Activated CD4-positive, alpha-beta memory T cell treated with anti-CD3 and anti-CD28 coated beads for 36 hours (primary cell): ENCODE results near the gene UNC5A. TPM values are rescaled to one million over a fixed set of nuclear protein-coding genes. Genes with fewer than 3 reads are reported as not detected.
A peak's percentile ranks its signal among the peaks of the same experiment; 100 is the strongest.

Experiments used
- CTCF ChIA-PET: fragments of 350-600 bp; sonication (Branson Sonifier 250); formaldehyde crosslinking; loops from one replicate; lab custom pipeline; 2021; ENCODE audit warnings: antibody characterized with exemption, inconsistent platforms; lab: Charles Lee
- POLR2A ChIA-PET: fragments of 350-600 bp; sonication (Branson Sonifier 250); formaldehyde crosslinking; loops from one replicate; lab custom pipeline; 2021; ENCODE audit warnings: antibody characterized with exemption; lab: Charles Lee
- DNase-seq: peaks from one replicate; pipeline ENCODE4 v3.0.0-alpha.2; 2020
- H3K27ac Mint-ChIP-seq: one replicate; pipeline ENCODE4 v1.8.0; 2021; ENCODE audit warnings: mixed read lengths
- H3K27me3 Mint-ChIP-seq: one replicate; pipeline ENCODE4 v1.8.0; 2021; ENCODE audit warnings: mixed read lengths
- H3K36me3 Mint-ChIP-seq: one replicate; pipeline ENCODE4 v1.8.0; 2021; ENCODE audit warnings: mixed read lengths
- H3K4me1 Mint-ChIP-seq: one replicate; pipeline ENCODE4 v1.8.0; 2021; ENCODE audit warnings: low read depth, mixed read lengths
- H3K4me3 Mint-ChIP-seq: one replicate; pipeline ENCODE4 v1.8.0; 2021; ENCODE audit warnings: mild to moderate bottlenecking, mixed read lengths
- H3K9me3 Mint-ChIP-seq: one replicate; pipeline ENCODE4 v1.8.0; 2021; ENCODE audit warnings: mixed read lengths
- intact Hi-C: fragments of 100-400 bp; cut with micrococcal nuclease; formaldehyde crosslinking; loops from one replicate; pipeline ENCODE4 v1.15.1; 2023
- total RNA-seq, 2 experiments: library from RNA; stranded (reverse); gene quantifications; one replicate each; pipeline ENCODE4 v1.2.3, GENCODE V29; 2021

Gene UNC5A
- not detected for total RNA-seq

DNA sequence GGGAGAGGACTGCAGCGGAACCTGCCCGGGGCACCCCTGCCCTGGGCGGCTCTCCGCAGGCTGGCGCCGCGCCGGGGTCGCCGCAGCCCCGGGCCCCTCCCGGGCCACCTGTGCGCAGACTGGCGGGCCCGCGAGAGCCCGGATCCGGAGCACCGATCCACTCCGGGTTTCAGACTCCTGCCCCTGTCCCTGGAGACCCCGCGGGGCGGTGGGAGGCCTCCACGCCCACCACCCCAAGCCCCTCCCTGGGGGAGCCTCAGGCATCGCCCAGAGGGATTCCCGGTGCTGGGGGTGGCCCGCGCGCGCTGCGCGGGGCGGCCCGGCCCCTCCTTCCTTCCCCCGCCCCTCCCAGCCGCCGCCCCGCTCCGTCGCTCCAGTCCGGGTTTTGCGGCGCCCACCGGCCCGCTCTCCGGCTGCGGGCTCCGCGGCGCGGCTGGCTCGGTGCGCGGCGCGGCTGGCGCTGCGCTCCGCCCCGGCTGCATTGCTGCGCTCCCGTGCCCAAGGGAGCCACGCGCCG lies at the start of gene UNC5A:
Gene UNC5A, plus strand, starts transcription at position 479 of the 517 bp plus-strand sequence. CDS start 192 bp downstream, outside the sequence.
- H3K36me3 Mint-ChIP-seq: no peaks in the 10 kb centered on the region
- H3K4me3 Mint-ChIP-seq: peak within 1 kb of the TSS; percentile 66
- no peak within 1 kb of the TSS for H3K27ac Mint-ChIP-seq
- ChIA-PET POLR2A (no interaction called here), CTCF (interaction anchor here (1.4 kb wide), 1 partner anchor 149 kb away, joined by 5 read pairs; no protein-coding TSS in a partner anchor)
- H3K9me3 Mint-ChIP-seq: no peaks in the 10 kb centered on the region
- H3K4me1 Mint-ChIP-seq: peaks cover 12% of the 10 kb centered on the region
- intact Hi-C loops: loop anchor here (5.0 kb wide), 1 partner anchor 147 kb away; no protein-coding TSS in a partner anchor
- H3K27me3 Mint-ChIP-seq: peaks cover 53% of the 10 kb centered on the region
- peak; percentile 64 for DNase-seq

DNA sequence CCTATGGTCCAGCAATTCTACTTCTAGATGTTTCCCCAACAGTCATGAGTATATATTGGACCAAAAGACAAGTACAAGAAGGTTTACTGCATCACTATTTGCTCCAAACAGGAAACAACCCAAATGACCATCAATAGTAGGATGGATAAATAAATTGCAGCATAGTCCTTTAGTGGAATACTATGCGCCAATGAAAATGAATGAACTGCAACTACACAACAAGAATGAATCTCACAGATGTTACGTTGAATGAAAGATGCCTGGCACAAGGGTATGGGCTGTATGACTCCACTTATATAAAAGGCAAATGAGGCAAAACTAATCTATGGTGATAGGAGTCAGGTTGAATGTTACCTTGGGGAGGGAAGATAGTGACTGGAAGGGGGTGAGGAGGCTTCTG lies 48.6 kb upstream of the UNC5A start:
- intact Hi-C loops: no loop called here
- DNase-seq: no peak
- no peak overlapping the region for H3K27ac Mint-ChIP-seq
- peaks cover 45% of the 10 kb centered on the region for H3K27me3 Mint-ChIP-seq
- H3K4me1 Mint-ChIP-seq: peaks cover 4% of the 10 kb centered on the region
- CTCF ChIA-PET: no interaction called here
- no peak overlapping the region for H3K4me3 Mint-ChIP-seq
- H3K9me3 Mint-ChIP-seq: peaks cover 17% of the 10 kb centered on the region
- peaks cover 3% of the 10 kb centered on the region for H3K36me3 Mint-ChIP-seq
- POLR2A ChIA-PET: no interaction called here

DNA sequence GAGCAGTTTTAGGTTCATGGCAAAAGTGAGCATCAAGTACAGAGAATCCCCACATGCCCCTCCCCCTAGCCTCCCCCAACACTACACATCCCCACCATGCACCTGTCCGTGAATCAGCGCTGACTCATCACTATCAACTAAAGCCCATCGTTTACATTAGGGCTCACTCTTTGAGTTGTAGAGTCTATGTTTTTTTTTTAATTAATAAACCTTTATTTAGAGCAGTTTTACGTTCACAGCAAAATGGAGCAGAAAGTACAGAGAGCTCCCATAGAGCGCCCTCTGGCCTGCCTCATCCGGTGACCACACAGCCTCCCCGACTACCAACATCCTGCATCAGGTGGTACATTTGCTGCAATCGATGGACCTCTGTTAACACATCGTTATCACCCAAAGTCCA lies 47.9 kb upstream of the UNC5A start:
- no peak overlapping the region for H3K4me3 Mint-ChIP-seq
- intact Hi-C loops: no loop called here
- peaks cover 45% of the 10 kb centered on the region for H3K27me3 Mint-ChIP-seq
- H3K36me3 Mint-ChIP-seq: peaks cover 3% of the 10 kb centered on the region
- ChIA-PET CTCF (no interaction called here), POLR2A (no interaction called here)
- peaks cover 4% of the 10 kb centered on the region for H3K4me1 Mint-ChIP-seq
- H3K27ac Mint-ChIP-seq: no peak overlapping the region
- H3K9me3 Mint-ChIP-seq: peaks cover 16% of the 10 kb centered on the region
- no peak for DNase-seq

DNA sequence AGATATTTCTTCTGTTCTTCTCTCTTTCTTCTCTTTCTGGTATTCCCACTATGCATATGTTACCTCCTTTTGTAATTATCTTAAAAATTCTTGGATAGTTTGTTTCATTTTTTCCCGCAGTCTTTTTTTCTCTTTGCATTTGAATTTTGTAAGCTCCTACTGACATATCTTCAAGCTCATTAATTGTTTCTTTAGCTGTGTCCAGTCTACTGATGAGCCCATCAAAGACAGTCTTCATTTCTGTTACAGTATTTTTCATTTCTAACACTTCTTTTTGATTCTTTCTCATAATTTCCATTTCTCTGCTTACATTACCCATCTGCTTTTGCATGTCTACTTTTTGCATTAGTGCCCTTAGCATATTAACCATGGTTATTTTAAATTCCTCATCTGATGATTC lies 44.7 kb upstream of the UNC5A start:
- POLR2A ChIA-PET: no interaction called here
- DNase-seq: no peak
- no peak overlapping the region for H3K27ac Mint-ChIP-seq
- H3K4me3 Mint-ChIP-seq: no peak overlapping the region
- peaks cover 56% of the 10 kb centered on the region for H3K27me3 Mint-ChIP-seq
- CTCF ChIA-PET: interaction anchor here (0.8 kb wide), 1 partner anchor 9 kb away, joined by 3 read pairs; no protein-coding TSS in a partner anchor
- H3K36me3 Mint-ChIP-seq: peaks cover 3% of the 10 kb centered on the region
- H3K9me3 Mint-ChIP-seq: peaks cover 13% of the 10 kb centered on the region
- intact Hi-C loops: no loop called here
- H3K4me1 Mint-ChIP-seq: peaks cover 4% of the 10 kb centered on the region

DNA sequence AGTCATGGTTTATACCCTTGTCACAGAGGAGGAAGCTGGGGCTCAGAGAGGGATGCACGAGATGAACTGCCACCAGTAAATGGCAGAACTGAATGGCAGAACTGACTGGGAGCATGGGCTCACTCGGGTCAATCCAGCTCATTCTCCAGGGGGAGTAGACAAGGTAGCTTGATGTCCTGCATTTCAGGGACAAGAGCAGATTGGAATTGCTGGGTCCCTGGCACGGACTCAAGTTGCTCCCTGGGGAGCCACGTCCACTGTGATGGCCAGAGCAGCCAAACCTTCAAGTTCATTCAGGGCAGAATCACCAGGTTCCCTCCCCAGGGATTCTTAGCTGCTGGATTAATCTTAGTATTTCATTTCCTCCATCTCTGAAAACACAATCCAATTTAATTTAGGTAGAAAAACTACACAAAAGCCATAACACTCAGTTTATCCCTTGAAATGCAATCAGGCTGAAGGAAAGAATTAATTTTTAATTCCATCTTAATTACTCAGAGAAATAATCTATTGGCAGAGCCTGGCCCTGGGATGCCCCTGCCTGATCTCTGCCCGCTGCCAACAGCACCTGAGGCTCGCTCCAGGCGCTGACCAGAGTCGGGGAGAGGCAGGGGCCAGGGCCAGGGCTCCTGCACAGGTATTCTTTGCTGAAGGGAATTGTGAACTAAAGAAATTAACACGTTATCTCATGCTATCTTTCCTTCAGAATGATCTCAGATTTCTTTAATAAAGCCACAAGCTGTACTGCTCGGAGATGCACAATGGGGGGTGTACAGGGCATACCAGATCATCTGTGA lies 42.0 kb upstream of the UNC5A start:
- DNase-seq: no peak
- H3K27ac Mint-ChIP-seq: no peak overlapping the region
- H3K4me3 Mint-ChIP-seq: no peak overlapping the region
- CTCF ChIA-PET: interaction anchor here (1.3 kb wide), 1 partner anchor 23 kb away, joined by 4 read pairs; no protein-coding TSS in a partner anchor
- POLR2A ChIA-PET: no interaction called here
- H3K27me3 Mint-ChIP-seq: peaks cover 52% of the 10 kb centered on the region
- peaks cover 3% of the 10 kb centered on the region for H3K36me3 Mint-ChIP-seq
- no peaks in the 10 kb centered on the region for H3K4me1 Mint-ChIP-seq
- intact Hi-C loops: no loop called here
- peaks cover 11% of the 10 kb centered on the region for H3K9me3 Mint-ChIP-seq

DNA sequence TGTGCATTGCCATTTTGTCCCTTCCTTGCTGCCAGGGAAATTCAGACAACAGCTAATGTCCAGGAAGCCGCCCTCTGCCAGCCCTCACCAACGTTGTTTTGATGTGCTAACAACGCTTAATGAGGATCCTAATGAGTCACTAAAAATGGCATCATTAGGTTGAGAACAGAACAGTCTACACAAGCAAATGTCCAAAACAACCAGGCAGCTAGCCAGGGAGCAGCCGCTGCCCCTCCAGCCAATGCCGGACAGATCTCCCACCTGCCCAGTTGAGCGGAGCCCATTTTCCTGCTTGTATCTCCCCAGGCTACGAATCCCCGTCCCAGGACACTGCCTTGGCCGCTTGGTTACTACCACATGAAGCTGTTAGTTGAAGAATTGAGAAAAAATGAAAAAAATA lies 40.4 kb upstream of the UNC5A start:
- Mint-ChIP-seq H3K27ac (no peak overlapping the region), H3K4me1 (no peaks in the 10 kb centered on the region), H3K4me3 (no peak overlapping the region), H3K9me3 (peaks cover 11% of the 10 kb centered on the region), H3K36me3 (peaks cover 3% of the 10 kb centered on the region), H3K27me3 (peaks cover 43% of the 10 kb centered on the region)
- intact Hi-C loops: no loop called here
- ChIA-PET POLR2A (no interaction called here), CTCF (interaction anchor here (0.5 kb wide), 1 partner anchor 11 kb away, joined by 3 read pairs; no protein-coding TSS in a partner anchor)
- no peak for DNase-seq

DNA sequence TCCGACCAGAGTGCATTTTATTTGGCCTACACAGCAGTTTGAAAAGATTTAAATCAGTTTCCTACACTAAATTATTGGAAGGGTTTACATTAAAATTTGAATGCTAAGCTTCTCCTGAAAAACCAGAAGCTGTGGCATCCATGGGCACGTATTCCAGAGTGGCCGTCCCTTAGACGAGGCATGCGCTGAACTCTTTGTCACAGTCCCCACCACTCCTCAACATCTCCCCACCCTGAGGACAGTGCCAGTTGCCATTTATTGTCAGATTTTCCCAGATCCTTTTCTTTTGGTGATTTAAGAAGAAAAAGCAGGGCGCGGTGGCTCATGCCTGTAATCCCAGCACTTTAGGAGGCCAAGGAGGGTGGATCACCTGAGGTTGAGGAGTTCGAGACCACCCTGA lies 39.9 kb upstream of the UNC5A start:
- no peak for DNase-seq
- H3K4me1 Mint-ChIP-seq: peaks cover 2% of the 10 kb centered on the region
- H3K27ac Mint-ChIP-seq: no peak overlapping the region
- intact Hi-C loops: no loop called here
- H3K27me3 Mint-ChIP-seq: peaks cover 46% of the 10 kb centered on the region
- ChIA-PET POLR2A (no interaction called here), CTCF (no interaction called here)
- no peak overlapping the region for H3K4me3 Mint-ChIP-seq
- peaks cover 3% of the 10 kb centered on the region for H3K36me3 Mint-ChIP-seq
- peaks cover 9% of the 10 kb centered on the region for H3K9me3 Mint-ChIP-seq

DNA sequence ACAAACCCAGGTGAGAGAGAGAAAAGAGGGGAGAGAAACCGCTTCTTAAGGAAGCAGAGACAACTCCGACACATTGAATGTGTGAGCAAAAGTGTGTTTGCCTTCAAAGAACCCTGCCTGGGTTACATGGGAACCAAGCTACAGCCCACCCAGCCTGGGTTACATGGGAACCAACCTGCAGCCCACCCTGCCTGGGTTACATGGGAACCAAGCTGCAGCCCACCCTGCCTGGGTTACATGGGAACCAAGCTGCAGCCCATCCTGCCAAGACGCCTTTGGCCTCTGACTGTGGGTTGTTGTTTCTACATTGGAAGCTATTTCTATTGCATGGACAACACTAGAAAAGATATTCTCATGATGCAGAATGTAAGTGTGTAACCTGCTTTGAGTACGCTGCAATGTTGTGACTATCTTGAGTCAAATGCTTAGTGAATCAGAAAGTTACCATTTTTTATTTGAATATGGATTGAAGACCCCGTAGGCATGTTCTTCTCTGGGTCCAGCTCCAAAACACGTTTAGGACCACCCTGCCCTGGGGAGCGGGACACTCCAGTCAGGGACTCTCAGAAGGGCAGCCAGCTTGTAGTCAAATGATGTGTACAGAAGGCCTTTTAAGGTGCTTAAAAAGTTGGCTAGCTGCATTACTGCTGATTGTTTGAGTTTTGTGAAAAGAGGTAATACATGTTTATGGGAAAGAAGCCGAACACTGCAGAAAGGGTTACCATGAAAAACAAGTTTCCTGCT lies 39.1 kb upstream of the UNC5A start:
- intact Hi-C loops: no loop called here

DNA sequence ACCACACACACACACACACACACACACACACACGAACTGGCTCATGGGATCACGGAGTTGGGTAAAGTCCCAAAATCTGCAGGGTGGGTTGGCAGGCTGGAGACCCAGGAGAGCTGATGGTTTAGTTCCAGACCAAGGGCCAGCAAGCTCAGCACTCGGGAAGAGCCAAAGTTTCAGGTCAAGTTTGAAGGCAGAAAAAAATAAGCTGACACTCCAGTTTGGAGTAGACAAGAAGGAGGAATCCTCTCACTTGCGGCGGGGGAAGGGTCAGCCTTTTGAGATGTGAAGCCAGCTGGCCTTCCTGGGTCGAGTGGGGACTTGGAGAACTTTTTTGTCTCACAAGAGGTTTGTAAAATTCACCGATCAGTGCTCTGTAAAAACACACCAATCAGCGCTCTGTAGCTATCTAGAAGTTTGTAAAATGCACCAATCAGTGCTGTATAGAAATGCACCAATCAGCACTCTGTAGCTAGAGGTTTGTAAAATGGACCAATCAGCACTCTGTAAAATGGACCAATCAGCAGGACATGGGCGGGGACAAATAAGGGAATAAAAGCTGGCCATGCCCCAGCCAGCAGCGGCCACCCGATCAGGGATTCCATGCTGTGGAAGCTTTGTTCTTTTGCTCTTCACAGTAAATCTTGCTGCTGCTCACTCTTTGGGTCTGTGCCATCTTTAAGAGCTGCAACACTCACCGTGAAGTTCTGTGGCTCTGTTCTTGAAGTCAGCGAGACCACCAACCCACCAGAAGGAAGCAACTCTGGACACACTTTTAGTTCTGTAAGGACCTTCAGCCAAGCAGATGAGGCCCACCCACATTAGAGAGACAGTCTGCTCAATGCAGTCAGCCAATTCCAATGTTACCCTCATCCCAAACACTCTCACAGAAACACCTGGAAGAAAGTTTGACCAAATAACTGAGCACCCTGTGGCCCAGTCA lies 37.8 kb upstream of the UNC5A start:
- H3K36me3 Mint-ChIP-seq: no peaks in the 10 kb centered on the region
- no peak overlapping the region for H3K4me3 Mint-ChIP-seq
- CTCF ChIA-PET: interaction anchor here (1.9 kb wide), 1 partner anchor 112 kb away, joined by 6 read pairs; no protein-coding TSS in a partner anchor
- peaks cover 38% of the 10 kb centered on the region for H3K27me3 Mint-ChIP-seq
- peaks cover 2% of the 10 kb centered on the region for H3K4me1 Mint-ChIP-seq
- intact Hi-C loops: no loop called here
- DNase-seq: no peak
- H3K27ac Mint-ChIP-seq: no peak overlapping the region
- POLR2A ChIA-PET: no interaction called here
- H3K9me3 Mint-ChIP-seq: no peaks in the 10 kb centered on the region

More for the DNA sequence above, 39.1 kb upstream of the UNC5A start:
- H3K27ac Mint-ChIP-seq: no peak overlapping the region
- peaks cover 2% of the 10 kb centered on the region for H3K4me1 Mint-ChIP-seq
- peaks cover 2% of the 10 kb centered on the region for H3K9me3 Mint-ChIP-seq
- DNase-seq: no peak
- ChIA-PET POLR2A (no interaction called here), CTCF (interaction anchor here (1.9 kb wide), 1 partner anchor 110 kb away, joined by 6 read pairs; no protein-coding TSS in a partner anchor)
- H3K4me3 Mint-ChIP-seq: no peak overlapping the region
- no peaks in the 10 kb centered on the region for H3K36me3 Mint-ChIP-seq
- peaks cover 39% of the 10 kb centered on the region for H3K27me3 Mint-ChIP-seq

DNA sequence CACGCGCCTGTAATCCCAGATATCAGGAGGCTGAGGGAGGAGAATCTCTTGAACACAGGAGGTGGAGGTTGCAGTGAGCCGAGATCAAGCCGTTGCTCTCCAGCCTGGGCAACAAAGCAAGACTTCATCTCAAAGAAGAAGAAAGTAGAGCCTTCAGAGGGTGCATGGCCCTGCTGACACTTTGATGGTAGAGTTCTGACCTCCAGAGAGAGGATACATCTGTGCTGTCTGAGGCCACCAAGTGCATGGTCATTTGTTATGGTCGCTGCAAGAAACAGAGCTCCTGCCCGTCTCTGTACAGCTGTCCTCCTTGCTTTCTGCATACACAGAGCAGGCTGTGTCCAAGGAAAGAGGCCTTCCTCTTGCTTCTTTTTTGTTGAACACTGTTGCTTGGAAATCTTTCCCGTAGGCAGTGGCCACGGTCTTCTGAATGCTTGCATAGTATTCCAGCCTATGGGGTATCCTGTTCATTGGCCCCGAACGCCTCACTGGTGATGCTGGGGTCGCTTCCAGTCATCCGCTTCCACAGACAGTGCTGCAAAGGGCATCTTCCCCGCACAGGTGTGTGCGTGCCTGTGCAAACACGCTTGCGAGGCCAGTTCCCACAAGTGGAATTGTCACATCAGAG lies 36.8 kb upstream of the UNC5A start:
- DNase-seq: no peak
- ChIA-PET POLR2A (no interaction called here), CTCF (interaction anchor here (0.6 kb wide), 1 partner anchor 363 kb away, joined by 4 read pairs; no protein-coding TSS in a partner anchor)
- Mint-ChIP-seq H3K4me1 (peaks cover 2% of the 10 kb centered on the region), H3K36me3 (no peaks in the 10 kb centered on the region), H3K4me3 (no peak overlapping the region), H3K27ac (no peak overlapping the region), H3K9me3 (no peaks in the 10 kb centered on the region), H3K27me3 (peaks cover 31% of the 10 kb centered on the region)
- intact Hi-C loops: no loop called here
